Measurements from ENCODE around the gene COL20A1.

COL20A1 gene

DNA sequence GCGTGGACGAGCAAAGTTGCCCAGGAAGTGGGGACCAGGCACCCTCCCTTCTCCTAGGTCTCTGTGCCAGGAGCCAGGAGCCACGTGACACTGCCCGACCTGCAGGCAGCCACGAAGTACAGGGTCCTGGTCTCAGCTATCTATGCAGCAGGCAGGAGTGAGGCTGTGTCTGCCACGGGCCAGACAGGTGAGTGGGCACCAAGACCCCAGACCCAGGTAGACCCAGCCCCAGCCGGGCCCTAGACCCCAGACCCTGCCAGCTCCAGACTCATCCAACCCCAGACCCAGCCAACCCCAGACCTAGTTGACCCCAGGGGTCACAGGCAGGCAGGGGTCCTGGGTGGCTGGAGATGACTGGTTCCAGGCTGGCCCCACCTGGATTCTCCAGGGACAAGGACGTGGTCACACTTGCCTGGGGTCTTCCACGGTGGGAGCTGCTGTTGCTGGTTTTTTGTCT is 21.1 kb downstream of the COL20A1 start:
- no peak overlapping the region for H3K4me3 ChIP-seq (ENCODE audit: low read length)
- no peak for DNase-seq (ENCODE audit: low read depth, low spot score)

DNA sequence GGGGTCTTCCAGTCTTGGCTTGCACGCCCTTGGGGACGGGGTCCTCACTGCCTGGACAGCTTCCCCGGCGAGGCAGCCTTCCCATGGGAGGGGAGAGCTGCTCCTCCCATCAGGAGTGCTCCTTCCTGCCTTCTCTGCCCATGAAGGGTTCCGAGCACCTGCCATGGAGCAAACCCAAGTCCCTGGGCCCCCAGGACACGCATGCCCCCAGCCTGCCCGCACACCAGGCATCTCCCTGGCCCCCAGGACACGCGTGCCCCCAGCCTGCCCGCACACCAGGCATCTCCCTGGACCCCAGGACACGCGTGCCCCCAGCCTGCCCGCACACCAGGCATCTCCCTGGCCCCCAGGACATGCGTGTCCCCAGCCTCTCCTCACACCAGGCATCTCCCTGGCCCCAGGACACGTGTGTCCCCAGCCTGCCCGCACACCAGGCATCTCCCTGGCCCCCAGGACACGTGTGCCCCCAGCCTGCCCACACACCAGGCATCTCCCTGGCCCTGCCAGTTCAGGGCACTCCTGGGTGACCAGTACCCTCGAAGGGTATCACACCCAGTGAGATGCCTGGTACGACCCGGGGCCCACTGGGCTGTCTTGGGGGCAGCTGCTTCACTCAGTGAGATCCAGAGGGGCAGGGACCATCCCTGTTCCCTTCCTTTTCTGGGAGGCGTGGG is 21.7 kb downstream of the COL20A1 start:
- H3K4me3 ChIP-seq (ENCODE audit: low read length), result no peak overlapping the region
- no peak for DNase-seq (ENCODE audit: low read depth, low spot score)

GRCh38 chr20:63315240-63315689 is 22.3 kb downstream of the COL20A1 start:
- no peak for DNase-seq (ENCODE audit: low read depth, low spot score)
- H3K4me3 ChIP-seq (ENCODE audit: low read length), result no peak overlapping the region

- no peak for DNase-seq (ENCODE audit: low read depth, low spot score)
These were observed 22.9 kb downstream of the COL20A1 start for GRCh38 chr20:63315731-63316491.

GRCh38 chr20:63316502-63316921 is 23.5 kb downstream of the COL20A1 start:
- H3K4me3 ChIP-seq (ENCODE audit: low read length), result no peak overlapping the region
- DNase-seq (ENCODE audit: low read depth, low spot score), result no peak

More at GRCh38 chr20:63315731-63316491, 22.9 kb downstream of the COL20A1 start:
- no peak overlapping the region for H3K4me3 ChIP-seq (ENCODE audit: low read length)

DNA sequence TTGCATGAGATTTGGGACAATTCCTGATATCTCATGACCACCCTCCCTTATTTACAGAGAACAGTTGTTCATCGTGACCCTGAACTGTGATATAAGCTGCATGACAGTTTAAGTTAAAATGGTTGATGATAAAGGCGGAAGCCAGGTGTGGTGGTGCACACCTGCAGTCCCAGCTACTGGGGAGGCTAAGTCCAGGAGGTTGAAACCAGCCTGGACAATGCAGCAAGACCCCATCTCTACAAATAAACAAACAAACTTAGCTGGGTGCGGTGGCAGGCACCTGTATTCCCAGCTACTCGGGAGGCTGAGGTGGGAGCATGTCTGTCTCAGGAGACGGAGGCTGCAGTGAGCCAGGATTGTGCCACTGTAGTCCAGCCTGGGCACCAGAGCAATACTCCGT is 24.1 kb downstream of the COL20A1 start:
- DNase-seq (ENCODE audit: low read depth, low spot score), result no peak
- H3K4me3 ChIP-seq (ENCODE audit: low read length), result no peak overlapping the region

GRCh38 chr20:63317601-63318291 is 24.8 kb downstream of the COL20A1 start:
- no peak overlapping the region for H3K4me3 ChIP-seq (ENCODE audit: low read length)
- no peak for DNase-seq (ENCODE audit: low read depth, low spot score)

DNA sequence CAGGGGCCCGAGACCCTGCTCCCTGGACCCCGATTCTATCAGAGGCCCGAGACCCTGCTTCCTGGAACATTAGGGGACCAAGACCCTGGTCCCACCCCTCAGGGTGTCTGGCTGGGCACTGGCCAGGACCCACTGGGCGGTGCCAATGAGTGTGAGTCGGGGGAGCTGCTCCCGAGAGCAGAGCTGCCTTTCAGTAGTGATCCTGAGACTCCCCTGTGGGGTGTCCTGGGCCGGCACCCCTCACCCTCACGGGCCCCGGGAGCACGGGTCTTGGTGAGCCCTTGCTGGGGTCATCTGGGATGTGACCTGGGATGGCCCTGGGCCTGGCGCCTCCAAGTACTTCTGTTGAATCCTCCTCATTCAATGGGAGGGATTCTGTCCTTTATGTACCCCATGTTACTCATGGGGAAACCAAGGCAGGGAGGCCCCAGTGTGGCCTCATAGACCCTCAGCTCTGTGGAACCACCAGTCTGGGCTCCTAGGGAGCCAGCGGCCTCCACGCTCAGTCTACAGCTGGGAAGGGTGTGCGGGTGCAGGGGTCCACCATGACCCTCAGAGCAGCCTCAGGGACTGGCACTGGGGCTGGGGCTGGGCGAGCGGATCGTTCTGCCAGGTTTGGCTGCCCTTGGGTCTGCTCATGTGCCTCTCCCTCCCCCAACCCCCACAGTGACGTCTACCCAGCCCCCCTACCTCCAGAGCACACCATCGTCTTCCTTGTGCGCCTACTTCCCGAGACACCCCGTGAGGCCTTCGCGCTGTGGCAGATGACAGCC is 25.6 kb downstream of the COL20A1 start:
- no peak overlapping the region for H3K4me3 ChIP-seq (ENCODE audit: low read length)
- no peak for DNase-seq (ENCODE audit: low read depth, low spot score)

GRCh38 chr20:63319164-63320040 is 26.4 kb downstream of the COL20A1 start:
- DNase-seq (ENCODE audit: low read depth, low spot score), result no peak
- H3K4me3 ChIP-seq (ENCODE audit: low read length), result no peak overlapping the region

GRCh38 chr20:63320041-63320511 is 27.1 kb downstream of the COL20A1 start:
- DNase-seq (ENCODE audit: low read depth, low spot score), result no peak
- no peak overlapping the region for H3K4me3 ChIP-seq (ENCODE audit: low read length)

DNA sequence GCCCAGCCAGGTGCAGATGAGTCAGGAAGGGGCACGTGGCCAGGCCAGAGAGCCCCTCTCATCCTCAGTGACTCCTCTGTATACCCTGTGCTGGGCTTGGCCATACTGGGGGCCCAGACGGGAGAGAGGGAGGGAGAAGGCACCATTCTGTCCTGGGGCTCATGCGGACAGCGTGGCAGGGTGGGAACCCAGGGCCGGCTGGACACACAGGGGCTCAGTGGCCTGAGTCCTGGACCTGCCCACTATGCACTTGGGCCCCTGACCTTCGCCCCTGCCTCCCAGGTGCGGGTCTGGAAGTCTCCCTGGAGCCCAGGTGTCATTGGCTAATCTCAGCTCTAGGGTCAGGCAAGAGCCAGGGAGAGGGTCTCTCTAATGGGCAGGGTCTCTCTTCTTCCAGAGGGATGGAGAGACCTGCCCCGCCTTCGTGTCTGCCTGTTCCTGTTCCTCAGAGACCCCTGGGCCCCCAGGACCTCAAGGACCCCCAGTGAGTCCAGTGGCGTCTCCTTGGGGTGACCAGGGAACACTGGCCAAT is 27.7 kb downstream of the COL20A1 start:
- H3K4me3 ChIP-seq (ENCODE audit: low read length), result no peak overlapping the region
- no peak for DNase-seq (ENCODE audit: low read depth, low spot score)

- no peak for DNase-seq (ENCODE audit: low read depth, low spot score)
- H3K4me3 ChIP-seq (ENCODE audit: low read length), result no peak overlapping the region
These were observed 28.3 kb downstream of the COL20A1 start for GRCh38 chr20:63321148-63321831.

DNA sequence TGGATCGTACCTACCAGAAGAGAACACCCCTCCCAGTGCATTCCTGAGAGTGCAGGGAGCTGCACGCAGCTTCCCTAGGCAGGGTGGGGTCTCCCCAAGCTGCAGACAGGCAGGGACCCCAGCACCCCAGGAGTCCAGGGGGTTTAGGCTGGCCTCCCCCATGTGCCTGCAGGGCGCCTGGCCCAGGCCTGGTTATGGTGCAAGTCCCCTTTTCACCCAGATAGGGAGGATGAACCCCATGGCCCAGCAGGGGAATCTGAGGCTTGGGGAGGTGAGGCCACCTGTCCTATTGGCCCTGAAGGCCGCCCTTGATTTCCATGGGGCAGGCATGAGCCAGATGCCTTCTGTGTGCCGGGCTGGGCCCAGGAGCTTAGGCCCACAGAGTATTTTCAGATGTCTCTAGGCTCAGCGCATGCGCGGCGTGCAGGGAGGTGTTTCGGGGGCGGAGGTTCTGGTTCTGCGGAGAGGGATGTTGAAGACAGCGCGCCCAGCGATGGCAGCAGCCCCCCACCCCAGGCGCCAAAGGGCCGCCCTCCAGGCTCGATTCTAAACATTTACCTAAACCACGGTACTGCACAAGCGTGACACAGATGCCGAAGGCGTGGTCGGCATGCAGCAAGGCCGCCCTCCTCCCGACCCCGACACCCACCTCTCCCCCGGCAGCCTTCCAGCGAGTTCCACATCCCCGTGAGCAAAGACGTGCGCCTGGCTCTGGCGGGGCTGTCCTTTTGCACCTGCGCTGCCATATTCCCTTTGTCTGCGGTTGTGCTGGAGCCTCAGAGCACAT is 29.4 kb downstream of the COL20A1 start:
- DNase-seq (ENCODE audit: low read depth, low spot score), result no peak
- no peak overlapping the region for H3K4me3 ChIP-seq (ENCODE audit: low read length)

DNA sequence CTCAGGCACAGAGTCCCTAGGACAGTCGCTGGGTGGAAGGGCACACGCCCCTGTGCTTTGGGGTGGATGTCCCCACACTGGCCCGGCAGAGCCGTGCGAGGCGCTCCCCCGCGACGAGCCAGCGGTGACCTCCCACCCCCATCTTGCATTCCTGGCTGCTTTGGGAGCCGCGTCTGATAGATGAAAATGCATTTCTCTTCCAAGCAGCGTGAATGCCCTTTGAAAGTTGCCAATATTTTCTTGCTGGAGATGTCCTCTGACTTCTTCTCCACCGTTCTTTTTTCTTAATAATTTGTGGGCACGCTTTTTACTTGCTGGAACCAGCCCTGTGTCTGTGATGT is 29.9 kb downstream of the COL20A1 start:
- DNase-seq (ENCODE audit: low read depth, low spot score), result no peak

DNA sequence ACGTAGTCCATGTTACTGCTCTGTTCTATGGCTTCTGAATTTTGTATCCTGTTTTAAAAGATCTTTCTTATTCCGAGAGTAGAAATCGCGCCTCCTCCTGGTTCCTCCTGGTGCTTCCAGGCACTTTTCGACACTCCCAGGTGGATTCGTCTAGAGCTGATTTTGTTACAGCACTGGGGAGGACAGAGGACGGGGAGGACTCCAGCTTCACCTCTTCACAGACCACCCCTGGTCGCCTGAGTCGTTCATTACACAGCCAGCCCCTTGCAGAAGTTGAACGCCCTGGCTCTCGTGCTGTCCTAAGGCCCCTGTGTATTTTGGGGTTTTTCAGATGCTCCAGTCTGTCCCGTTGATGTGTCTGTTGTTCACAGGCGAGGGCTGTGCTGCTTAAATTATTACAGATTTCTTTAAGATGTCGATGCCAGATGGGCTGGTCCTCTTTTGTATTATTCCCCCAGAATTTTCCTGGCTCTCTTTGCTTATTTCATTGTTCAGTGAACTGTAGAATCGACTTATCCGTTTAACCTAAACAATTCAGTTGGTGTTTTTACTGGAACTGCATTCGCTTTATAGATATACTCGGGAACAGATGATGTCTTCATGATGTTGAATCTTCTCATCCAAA is 30.5 kb downstream of the COL20A1 start:
- no peak overlapping the region for H3K4me3 ChIP-seq (ENCODE audit: low read length)
- DNase-seq (ENCODE audit: low read depth, low spot score), result no peak

More for the DNA sequence above, 29.9 kb downstream of the COL20A1 start:
- H3K4me3 ChIP-seq (ENCODE audit: low read length), result no peak overlapping the region

GRCh38 chr20:63325021-63325471 is 32.1 kb downstream of the COL20A1 start:
- no peak overlapping the region for H3K4me3 ChIP-seq (ENCODE audit: low read length)
- no peak for DNase-seq (ENCODE audit: low read depth, low spot score)

Measured in Jurkat, Clone E6-1 (cell line).